Mesothelial cell of epicardium (in vitro differentiated cells): ENCODE measurements around the gene PARN. TPM values are rescaled to one million over a fixed set of nuclear protein-coding genes. Genes with fewer than 3 reads are reported as not detected.
A peak's percentile ranks its signal among the peaks of the same experiment; 100 is the strongest.

ENCODE experiments used
- DNase-seq, 2 experiments: peaks; one replicate each; pipeline ENCODE4 v3.0.0; 2021; ENCODE audit warnings: low spot score in 2 of 2; ENCODE audit not compliant: unreplicated experiment in 2 of 2
- H3K27ac Mint-ChIP-seq: 2 replicates; pipeline ENCODE4 v1.8.0; 2021; ENCODE audit warnings: mixed read lengths
- H3K27me3 Mint-ChIP-seq: 2 replicates; pipeline ENCODE4 v1.8.0; 2021; ENCODE audit warnings: low read depth, mixed read lengths
- H3K36me3 Mint-ChIP-seq: 2 replicates; pipeline ENCODE4 v1.8.0; 2021; ENCODE audit warnings: mixed read lengths
- H3K4me1 Mint-ChIP-seq: 2 replicates; pipeline ENCODE4 v1.8.0; 2021; ENCODE audit warnings: mixed read lengths
- H3K4me3 Mint-ChIP-seq: 2 replicates; pipeline ENCODE4 v1.8.0; 2021; ENCODE audit warnings: mild to moderate bottlenecking, moderate library complexity, mixed read lengths
- H3K9me3 Mint-ChIP-seq: 2 replicates; pipeline ENCODE4 v1.8.0; 2021; ENCODE audit warnings: mixed read lengths
- CTCF ChIP-seq: fragments of 200-600 bp; sonication (generic); IDR thresholded peaks from one replicate; pipeline ENCODE4 v1.5.0; 2021; ENCODE audit warnings: antibody characterized with exemption; ENCODE audit not compliant: unreplicated experiment
- total RNA-seq: library from RNA; stranded (reverse); gene quantifications from 3 replicates; pipeline ENCODE4 v1.2.1, GENCODE V29; 2021

Gene PARN
- 30.3 to 39.6 TPM (median 35.6 TPM) in 3 replicates for total RNA-seq

GRCh38 chr16:14629919-14630619 is at the start of gene PARN:
Gene PARN (minus strand): TSS chr16:14630260. CDS start chr16:14630125, 135 bp downstream.
- H3K27ac Mint-ChIP-seq: peak within 1 kb of the TSS; percentile 98
- peak; percentile 98 to 99 for DNase-seq
- H3K4me1 Mint-ChIP-seq: peaks cover 27% of the 10 kb centered on the region
- peaks cover 11% of the 10 kb centered on the region for H3K36me3 Mint-ChIP-seq
- no peaks in the 10 kb centered on the region for H3K27me3 Mint-ChIP-seq
- H3K9me3 Mint-ChIP-seq: peaks cover 3% of the 10 kb centered on the region
- TF ChIP-seq CTCF: no peak
- H3K4me3 Mint-ChIP-seq: peak within 1 kb of the TSS; percentile 91

- no peaks in the 10 kb centered on the region for H3K4me1 Mint-ChIP-seq
- no peak overlapping the region for H3K27ac Mint-ChIP-seq
- no peak for TF ChIP-seq CTCF
- H3K4me3 Mint-ChIP-seq: no peak overlapping the region
- peaks cover 7% of the 10 kb centered on the region for H3K27me3 Mint-ChIP-seq
- H3K36me3 Mint-ChIP-seq: no peaks in the 10 kb centered on the region
- peaks cover 14% of the 10 kb centered on the region for H3K9me3 Mint-ChIP-seq
- no peak for DNase-seq
Observed at GRCh38 chr16:14678748-14679497, 48.9 kb upstream of the PARN start.

- peaks cover 6% of the 10 kb centered on the region for H3K27me3 Mint-ChIP-seq
- H3K9me3 Mint-ChIP-seq: peaks cover 11% of the 10 kb centered on the region
- H3K4me1 Mint-ChIP-seq: no peaks in the 10 kb centered on the region
- H3K36me3 Mint-ChIP-seq: no peaks in the 10 kb centered on the region
- no peak for DNase-seq
- H3K4me3 Mint-ChIP-seq: no peak overlapping the region
- no peak for TF ChIP-seq CTCF
- H3K27ac Mint-ChIP-seq: no peak overlapping the region
Observed at GRCh38 chr16:14677627-14678026, 47.6 kb upstream of the PARN start.

GRCh38 chr16:14676633-14677032 is 46.6 kb upstream of the PARN start:
- TF ChIP-seq CTCF: no peak
- H3K27ac Mint-ChIP-seq: no peak overlapping the region
- no peaks in the 10 kb centered on the region for H3K36me3 Mint-ChIP-seq
- H3K4me3 Mint-ChIP-seq: no peak overlapping the region
- peaks cover 6% of the 10 kb centered on the region for H3K27me3 Mint-ChIP-seq
- DNase-seq: no peak
- peaks cover 11% of the 10 kb centered on the region for H3K9me3 Mint-ChIP-seq
- no peaks in the 10 kb centered on the region for H3K4me1 Mint-ChIP-seq

- DNase-seq: no peak
- peaks cover 7% of the 10 kb centered on the region for H3K36me3 Mint-ChIP-seq
- H3K4me3 Mint-ChIP-seq: no peak overlapping the region
- H3K27ac Mint-ChIP-seq: no peak overlapping the region
- H3K4me1 Mint-ChIP-seq: no peaks in the 10 kb centered on the region
- TF ChIP-seq CTCF: no peak
- peaks cover 11% of the 10 kb centered on the region for H3K9me3 Mint-ChIP-seq
- peaks cover 2% of the 10 kb centered on the region for H3K27me3 Mint-ChIP-seq
Observed at GRCh38 chr16:14672403-14672971, 42.4 kb upstream of the PARN start.
